ENCODE measurements around the gene SV2C. TPM values are rescaled to one million over a fixed set of nuclear protein-coding genes. Genes with fewer than 3 reads are reported as not detected.

The SV2C gene
- total and polyA plus RNA-seq, 11 donors: 0.12 to 0.29 (median 0.20) TPM; not detected in 5

GRCh38 chr5:76083555-76084495, 642 bp downstream of the SV2C start:
- H3K27me3 ChIP-seq: peaks cover 11 to 87% (median 48%) of the 10 kb centered on the region in 9 donors
- ATAC-seq (no peak), DNase-seq (no peak)
- TF ChIP-seq CTCF (IDR thresholded peaks at IDR 0.05) (no peak), POLR2A (IDR thresholded peaks at IDR 0.05) (no peak)
- intact Hi-C loops (cut with DNase I): no loop called here
- H3K36me3 ChIP-seq: no peaks in the 10 kb centered on the region
- peaks cover 0 to 32% (median 9%) of the 10 kb centered on the region in 12 donors for H3K4me1 ChIP-seq
- peak overlapping the region in 10 of 12 donors; percentile 6 to 48 (median 33) for H3K4me3 ChIP-seq
- H3K27ac ChIP-seq: no peak overlapping the region
- WGBS, 4 donors: 1 to 2% (median 1%) methylated on average over 36 to 50 of the region's 50 CpGs
- no peaks in the 10 kb centered on the region for H3K9me3 ChIP-seq

GRCh38 chr5:76084496-76085242, 1.5 kb downstream of the SV2C start:
- TF ChIP-seq CTCF (IDR thresholded peaks at IDR 0.05) (no peak), POLR2A (IDR thresholded peaks at IDR 0.05) (no peak)
- 1 to 4% (median 2%) methylated on average over 35 to 74 of the region's 74 CpGs for WGBS, 4 donors
- ATAC-seq: no peak
- Histone ChIP-seq H3K36me3 (no peaks in the 10 kb centered on the region), H3K9me3 (no peaks in the 10 kb centered on the region), H3K4me1 (peaks cover 0 to 32% (median 9%) of the 10 kb centered on the region in 12 donors), H3K27ac (no peak overlapping the region), H3K27me3 (peaks cover 11 to 86% (median 48%) of the 10 kb centered on the region in 9 donors), H3K4me3 (peak overlapping the region in 5 of 12 donors; percentile 2 to 48 (median 44))
- no peak for DNase-seq
- intact Hi-C loops (cut with DNase I): no loop called here

GRCh38 chr5:76085243-76085579, 2.0 kb downstream of the SV2C start:
- H3K27me3 ChIP-seq: peaks cover 11 to 84% (median 48%) of the 10 kb centered on the region in 9 donors
- intact Hi-C loops (cut with DNase I): no loop called here
- 22 to 41% (median 39%) methylated on average over 7 of the region's 7 CpGs for WGBS, 4 donors

More at GRCh38 chr5:76085243-76085579, 2.0 kb downstream of the SV2C start:
- no peak overlapping the region for H3K27ac ChIP-seq
- no peaks in the 10 kb centered on the region for H3K9me3 ChIP-seq
- TF ChIP-seq CTCF (IDR thresholded peaks at IDR 0.05) (no peak), POLR2A (IDR thresholded peaks at IDR 0.05) (no peak)
- DNase-seq (no peak), ATAC-seq (no peak)
- H3K36me3 ChIP-seq: no peaks in the 10 kb centered on the region
- H3K4me3 ChIP-seq: peak overlapping the region in 1 of 12 donors; percentile 7
- H3K4me1 ChIP-seq: peaks cover 0 to 32% (median 9%) of the 10 kb centered on the region in 12 donors

All from heart left ventricle (tissue), 16 donors.